GM19395 (cell line): ENCODE measurements around the gene SCAF4.
"Not testable (repeated sequence)": the region's sequence is repeated elsewhere in the genome, so short reads cannot be mapped to it uniquely, and the experiment has no call there.

ENCODE experiments used
- ATAC-seq: cut with Tn5 transposase; IDR thresholded peaks from one replicate; pipeline ENCODE4 v1.9.1; 2021; ENCODE audit warnings: mild to moderate bottlenecking, moderate library complexity; ENCODE audit not compliant: unreplicated experiment

Gene SCAF4

GRCh38 chr21:31731857-31732596 is at the start of gene SCAF4:
Gene SCAF4, minus strand, starts transcription at chr21:31732118. Its CDS starts 426 bp downstream, at chr21:31731692.
- ATAC-seq = peak; percentile 74

- ATAC-seq = no peak
Measured at GRCh38 chr21:31780944-31781343, 49.0 kb upstream of the SCAF4 start.

GRCh38 chr21:31778546-31778945 is 46.6 kb upstream of the SCAF4 start:
- no peak for ATAC-seq

GRCh38 chr21:31777857-31778256 is 45.9 kb upstream of the SCAF4 start:
- no peak for ATAC-seq

- ATAC-seq = no peak
Measured at GRCh38 chr21:31774031-31774430, 42.1 kb upstream of the SCAF4 start.

GRCh38 chr21:31772674-31773555 is 41.0 kb upstream of the SCAF4 start:
- peak; percentile 93 for ATAC-seq

GRCh38 chr21:31771685-31772084 is 39.8 kb upstream of the SCAF4 start:
- no peak for ATAC-seq

- no peak for ATAC-seq
Measured at GRCh38 chr21:31768710-31769109, 36.8 kb upstream of the SCAF4 start.

GRCh38 chr21:31766899-31767298 is 35.0 kb upstream of the SCAF4 start:
- ATAC-seq = no peak

- not testable (repeated sequence) for ATAC-seq
Measured at GRCh38 chr21:31765850-31766249, 33.9 kb upstream of the SCAF4 start.

GRCh38 chr21:31760931-31761330 is 29.0 kb upstream of the SCAF4 start:
- no peak for ATAC-seq

GRCh38 chr21:31756787-31757186 is 24.9 kb upstream of the SCAF4 start:
- ATAC-seq = no peak

GRCh38 chr21:31755027-31755426 is 23.1 kb upstream of the SCAF4 start:
- ATAC-seq = no peak

- no peak for ATAC-seq
Measured at GRCh38 chr21:31754708-31754960, 22.7 kb upstream of the SCAF4 start.

GRCh38 chr21:31753949-31754707 is 22.2 kb upstream of the SCAF4 start:
- no peak for ATAC-seq

- ATAC-seq = no peak
Measured at GRCh38 chr21:31752967-31753366, 21.0 kb upstream of the SCAF4 start.

- ATAC-seq = no peak
Measured at GRCh38 chr21:31752352-31752751, 20.4 kb upstream of the SCAF4 start.

GRCh38 chr21:31750843-31751242 is 18.9 kb upstream of the SCAF4 start:
- ATAC-seq = no peak

GRCh38 chr21:31744182-31744800 is 12.4 kb upstream of the SCAF4 start:
- no peak for ATAC-seq

GRCh38 chr21:31743712-31744111 is 11.8 kb upstream of the SCAF4 start:
- no peak for ATAC-seq

- no peak for ATAC-seq
Measured at GRCh38 chr21:31741116-31741515, 9.2 kb upstream of the SCAF4 start.
